ENCODE measurements around the gene ELL2.

DNA sequence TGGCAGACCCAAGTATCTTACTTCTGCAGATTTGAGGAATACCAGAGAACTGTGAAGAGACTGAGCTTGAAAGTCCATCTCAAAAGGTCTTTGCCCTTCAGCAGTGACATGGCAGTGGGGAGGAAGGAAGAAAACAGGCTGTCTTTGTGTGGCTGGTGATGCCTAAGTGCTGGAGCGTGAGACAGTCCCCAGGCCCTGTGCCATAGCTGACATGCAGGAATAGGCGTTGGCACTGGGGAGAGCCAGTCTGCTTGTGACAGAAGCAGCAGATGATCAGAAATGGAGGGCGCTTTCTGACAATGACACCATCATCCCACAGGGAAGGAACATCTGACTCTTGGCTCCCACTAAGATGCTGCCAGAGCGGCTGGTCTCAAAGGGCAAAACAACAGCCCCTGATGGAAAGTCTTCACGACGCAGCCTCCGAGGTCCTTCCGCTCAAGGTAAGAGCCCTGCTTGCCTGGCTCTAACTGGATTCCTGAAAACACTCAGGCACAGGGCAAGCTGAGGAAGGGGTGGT, 123.6 kb downstream of the ELL2 start:
- TF ChIP-seq POLR2A (IDR thresholded peaks at IDR 0.05), result no peak
- TF ChIP-seq, protein P1, sequence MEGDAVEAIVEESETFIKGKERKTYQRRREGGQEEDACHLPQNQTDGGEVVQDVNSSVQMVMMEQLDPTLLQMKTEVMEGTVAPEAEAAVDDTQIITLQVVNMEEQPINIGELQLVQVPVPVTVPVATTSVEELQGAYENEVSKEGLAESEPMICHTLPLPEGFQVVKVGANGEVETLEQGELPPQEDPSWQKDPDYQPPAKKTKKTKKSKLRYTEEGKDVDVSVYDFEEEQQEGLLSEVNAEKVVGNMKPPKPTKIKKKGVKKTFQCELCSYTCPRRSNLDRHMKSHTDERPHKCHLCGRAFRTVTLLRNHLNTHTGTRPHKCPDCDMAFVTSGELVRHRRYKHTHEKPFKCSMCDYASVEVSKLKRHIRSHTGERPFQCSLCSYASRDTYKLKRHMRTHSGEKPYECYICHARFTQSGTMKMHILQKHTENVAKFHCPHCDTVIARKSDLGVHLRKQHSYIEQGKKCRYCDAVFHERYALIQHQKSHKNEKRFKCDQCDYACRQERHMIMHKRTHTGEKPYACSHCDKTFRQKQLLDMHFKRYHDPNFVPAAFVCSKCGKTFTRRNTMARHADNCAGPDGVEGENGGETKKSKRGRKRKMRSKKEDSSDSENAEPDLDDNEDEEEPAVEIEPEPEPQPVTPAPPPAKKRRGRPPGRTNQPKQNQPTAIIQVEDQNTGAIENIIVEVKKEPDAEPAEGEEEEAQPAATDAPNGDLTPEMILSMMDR (IDR thresholded peaks at IDR 0.05), result no peak

Measured in heart left ventricle (tissue), 13 donors.